Right lobe of liver (tissue), 4 donors: ENCODE data around the gene PTCD1.

Experiments used
- POLR2A ChIP-seq: fragments of 450-650 bp; IDR thresholded peaks from one replicate; pipeline ENCODE4 v1.6.1; 2017; ENCODE audit warnings: antibody characterized with exemption, mild to moderate bottlenecking
- TF ChIP-seq, protein P1 (sequence below), 4 donors: fragments of 200-600 bp in 3 of 4; fragments of 450-650 bp in 1 of 4; IDR thresholded peaks; one replicate each; pipeline versions ENCODE4 v1.5.1 to v1.8.0; 2016 to 2022; ENCODE audit warnings: antibody characterized with exemption in 4 of 4, mild to moderate bottlenecking in 2 of 4
- donor health status: DM: no; HTN: no; CAD: no.
- donor health status: DM: no; HTN: no; CAD: no.
- donor health status: DM: no; HTN: yes; CAD: no.

DNA sequence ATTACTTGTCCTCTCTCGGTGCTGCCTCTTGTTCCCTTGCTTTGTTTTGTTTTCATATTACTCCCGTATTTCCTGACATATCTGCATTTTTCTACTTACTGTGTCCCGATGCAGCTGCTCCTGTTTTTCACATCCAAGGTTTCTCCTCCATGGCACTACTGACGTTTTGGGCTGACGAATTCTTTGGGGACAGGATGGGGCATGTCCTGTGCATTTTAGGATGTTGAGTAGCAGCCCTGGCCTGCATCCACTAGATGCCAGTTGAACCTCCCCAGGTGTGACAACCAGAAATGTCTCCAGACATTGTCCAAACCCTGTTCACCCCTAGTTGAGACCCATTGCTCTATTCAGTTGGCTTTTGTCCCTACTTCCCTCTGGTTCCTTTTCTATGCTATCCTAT, 46.5 kb upstream of the PTCD1 start:
- TF ChIP-seq, protein P1, sequence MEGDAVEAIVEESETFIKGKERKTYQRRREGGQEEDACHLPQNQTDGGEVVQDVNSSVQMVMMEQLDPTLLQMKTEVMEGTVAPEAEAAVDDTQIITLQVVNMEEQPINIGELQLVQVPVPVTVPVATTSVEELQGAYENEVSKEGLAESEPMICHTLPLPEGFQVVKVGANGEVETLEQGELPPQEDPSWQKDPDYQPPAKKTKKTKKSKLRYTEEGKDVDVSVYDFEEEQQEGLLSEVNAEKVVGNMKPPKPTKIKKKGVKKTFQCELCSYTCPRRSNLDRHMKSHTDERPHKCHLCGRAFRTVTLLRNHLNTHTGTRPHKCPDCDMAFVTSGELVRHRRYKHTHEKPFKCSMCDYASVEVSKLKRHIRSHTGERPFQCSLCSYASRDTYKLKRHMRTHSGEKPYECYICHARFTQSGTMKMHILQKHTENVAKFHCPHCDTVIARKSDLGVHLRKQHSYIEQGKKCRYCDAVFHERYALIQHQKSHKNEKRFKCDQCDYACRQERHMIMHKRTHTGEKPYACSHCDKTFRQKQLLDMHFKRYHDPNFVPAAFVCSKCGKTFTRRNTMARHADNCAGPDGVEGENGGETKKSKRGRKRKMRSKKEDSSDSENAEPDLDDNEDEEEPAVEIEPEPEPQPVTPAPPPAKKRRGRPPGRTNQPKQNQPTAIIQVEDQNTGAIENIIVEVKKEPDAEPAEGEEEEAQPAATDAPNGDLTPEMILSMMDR (IDR thresholded peaks at IDR 0.05) = no peak
- no peak for TF ChIP-seq POLR2A
